Stimulated activated CD8-positive, alpha-beta memory T cell treated with anti-CD3 and anti-CD28 coated beads, Interleukin-4, amount 100 ng/mL, for 1 hour (primary cell): Measurements from ENCODE around the gene KLK7.

Experiments
- DNase-seq, 2 donors: peaks; one replicate each; pipeline ENCODE4 v3.0.0-alpha.2; 2020; ENCODE audit warnings: low read depth in 2 of 2, low spot score in 1 of 2

The KLK7 gene

DNA sequence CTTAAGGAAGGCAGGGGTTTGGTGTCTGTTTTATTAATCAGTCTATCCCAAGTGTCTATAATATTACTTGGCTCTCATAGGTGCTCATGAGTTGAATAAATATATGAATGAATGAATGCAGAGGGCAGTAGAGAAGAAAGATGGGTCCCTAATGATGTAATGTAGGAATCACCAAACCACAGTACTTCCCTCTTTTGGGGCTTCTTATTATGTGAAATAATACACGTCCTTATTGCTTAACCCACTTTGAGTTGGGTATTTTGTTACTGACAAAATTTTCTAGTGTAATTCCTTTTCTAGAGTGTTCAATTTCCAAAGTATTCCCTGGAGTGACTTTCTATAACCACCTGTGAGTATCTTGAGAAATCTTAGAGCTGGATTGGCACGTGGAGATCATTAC, 44.1 kb downstream of the KLK7 start:
- DNase-seq: no peak

DNA sequence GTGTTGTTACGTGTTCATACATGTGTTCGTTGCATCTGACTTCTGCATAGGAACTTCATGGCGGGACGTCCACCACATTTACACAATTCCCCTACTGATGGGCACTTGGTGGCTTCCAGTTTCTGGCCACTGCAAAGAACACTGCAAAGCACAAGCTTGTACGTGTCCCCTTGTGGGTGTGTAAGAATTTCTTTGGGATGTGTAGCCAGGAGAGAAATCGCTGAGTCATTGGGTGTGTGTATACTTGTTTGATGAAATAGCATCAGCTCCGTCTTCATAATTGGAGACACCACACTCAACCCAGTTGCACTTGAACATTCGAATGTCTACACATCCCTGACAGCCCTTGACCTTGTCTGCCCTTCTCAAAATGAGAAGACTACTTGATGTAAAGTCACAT, 50.1 kb downstream of the KLK7 start:
- no peak for DNase-seq

DNA sequence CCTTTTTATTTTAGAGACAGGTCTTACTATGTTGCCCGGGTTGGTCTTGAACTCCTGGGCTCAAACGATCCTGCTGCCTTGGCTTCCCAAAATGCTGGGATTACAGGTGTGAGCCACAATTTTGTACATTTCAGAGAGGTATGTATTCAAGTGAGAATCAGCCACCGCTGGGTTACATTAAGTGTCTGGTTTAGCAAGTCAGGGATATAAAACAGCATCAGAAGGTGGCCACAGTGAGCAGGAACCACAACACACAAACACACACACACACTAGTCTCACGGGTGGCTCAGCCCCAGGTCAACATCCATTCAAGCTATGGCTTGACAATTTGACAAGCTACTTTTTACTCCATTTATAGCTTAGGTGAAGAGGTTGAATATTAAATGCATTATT, 51.0 kb downstream of the KLK7 start:
- DNase-seq: no peak

DNA sequence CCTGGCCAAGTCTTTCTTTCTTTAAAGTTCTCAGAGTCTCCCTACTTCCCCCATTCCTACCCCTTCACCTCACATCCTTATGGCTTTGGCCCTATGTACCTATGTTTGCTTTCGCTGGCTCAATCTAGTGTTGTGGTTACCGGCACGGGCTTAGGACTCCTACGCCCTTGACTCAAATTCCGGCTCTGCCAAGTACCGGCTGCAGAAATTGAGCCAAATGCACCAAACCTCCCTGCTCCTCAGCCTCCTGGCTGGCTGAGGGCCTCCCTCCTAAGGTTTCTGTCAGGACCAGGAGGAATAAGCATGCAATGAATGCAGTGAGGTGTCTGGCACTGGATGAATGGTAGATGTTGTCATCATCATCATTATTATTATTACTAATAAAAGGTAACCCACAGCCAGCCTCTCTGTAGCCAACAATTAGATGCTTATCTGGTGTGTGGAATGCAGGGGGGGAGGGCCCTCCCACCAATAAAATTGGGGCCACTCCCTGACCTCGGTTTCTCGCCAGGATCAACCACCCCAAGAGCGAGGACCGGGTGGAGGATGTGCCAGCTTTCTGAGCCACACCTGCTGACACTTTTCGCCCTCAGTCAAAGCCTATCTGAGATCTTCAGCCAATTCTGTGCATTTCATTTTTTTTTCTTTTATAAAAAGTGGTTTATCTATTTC, 51.6 kb downstream of the KLK7 start:
- DNase-seq: no peak

DNA sequence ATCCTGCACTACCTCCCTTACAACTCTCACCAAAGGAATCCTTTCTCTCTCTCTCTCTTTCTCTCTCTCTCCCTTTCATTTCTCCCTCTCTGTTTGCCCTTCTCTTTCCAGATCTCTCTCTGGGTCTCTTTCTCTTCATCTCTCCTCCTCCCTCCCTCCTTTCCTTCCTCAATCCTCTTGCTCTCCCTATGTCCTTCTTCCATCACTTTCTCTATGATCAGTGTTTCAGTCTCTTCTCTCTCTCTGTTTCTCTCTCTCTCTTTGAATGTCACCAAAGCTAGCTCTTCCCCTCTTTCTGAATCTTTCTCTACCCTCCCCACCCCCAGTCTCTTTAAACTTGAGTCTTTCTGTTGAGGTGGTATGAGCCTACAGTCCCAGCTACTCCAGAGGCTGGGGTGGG, 52.7 kb downstream of the KLK7 start:
- no peak for DNase-seq

DNA sequence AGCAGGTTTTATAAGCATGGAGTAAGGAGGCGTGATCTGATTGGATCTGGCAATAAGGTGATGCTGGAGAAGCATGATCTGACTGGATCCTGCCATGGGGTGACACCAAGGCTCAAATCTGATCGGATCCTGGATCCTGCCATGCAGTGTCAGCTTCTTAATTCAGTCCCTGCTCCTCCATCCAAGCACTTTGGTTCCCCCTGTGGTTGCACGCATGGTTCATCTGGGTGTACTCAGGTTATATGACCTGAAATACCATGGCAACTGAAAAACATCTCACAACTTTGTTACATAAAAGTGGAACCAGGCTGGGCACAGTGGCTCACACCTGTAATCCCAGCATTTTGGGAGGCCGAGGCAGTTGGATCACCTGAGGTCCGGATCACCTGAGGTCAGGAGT, 54.9 kb downstream of the KLK7 start:
- DNase-seq: no peak
